Lower leg skin (tissue), 3 donors: ENCODE results near the gene TUBA4B.

Experiments
- CTCF ChIP-seq, 3 donors: fragments of 450-650 bp; IDR thresholded peaks; one replicate each; pipeline ENCODE4 v1.5.1; 2016; ENCODE audit warnings: antibody characterized with exemption in 3 of 3, mild to moderate bottlenecking in 3 of 3, moderate library complexity in 2 of 3
- POLR2A ChIP-seq, 2 donors: fragments of 450-650 bp; IDR thresholded peaks; one replicate each; pipeline ENCODE4 v1.6.1; 2016 to 2017; ENCODE audit warnings: antibody characterized with exemption in 2 of 2, mild to moderate bottlenecking in 1 of 2, moderate library complexity in 1 of 2

GRCh38 chr2:219308142-219309101 is 55.4 kb downstream of the TUBA4B start:
- no peak for TF ChIP-seq CTCF (IDR thresholded peaks at IDR 0.05)
- TF ChIP-seq POLR2A (IDR thresholded peaks at IDR 0.05) = no peak
